GM18873 (cell line): Measurements from ENCODE around the gene S100A9.

Experiments used
- ATAC-seq: cut with Tn5 transposase; IDR thresholded peaks from one replicate; pipeline ENCODE4 v1.9.1; 2021; ENCODE audit warnings: mild to moderate bottlenecking, moderate library complexity, moderate number of reproducible peaks; ENCODE audit not compliant: unreplicated experiment, low FRiP score

The S100A9 gene

DNA sequence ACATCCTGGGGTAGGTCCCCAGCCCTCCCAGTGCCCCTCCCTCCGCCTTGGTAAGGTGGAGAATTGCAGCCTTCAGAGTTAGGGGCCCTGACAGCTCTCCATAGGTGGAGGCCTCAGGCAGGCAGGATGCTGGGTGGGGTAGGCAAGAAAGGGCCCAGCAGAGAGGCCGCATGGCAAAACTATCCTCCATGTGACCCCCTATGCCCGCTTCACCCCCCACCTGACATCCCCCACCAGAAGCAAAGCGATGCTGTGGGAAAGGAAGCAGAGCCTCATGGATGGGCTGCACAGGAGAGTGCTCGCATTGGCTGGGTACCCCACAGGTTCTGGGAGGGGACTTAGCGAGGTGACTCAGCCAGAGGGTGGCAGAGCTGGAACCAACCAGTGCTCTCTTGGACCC, 1.6 kb downstream of the S100A9 start:
- ATAC-seq, result no peak

DNA sequence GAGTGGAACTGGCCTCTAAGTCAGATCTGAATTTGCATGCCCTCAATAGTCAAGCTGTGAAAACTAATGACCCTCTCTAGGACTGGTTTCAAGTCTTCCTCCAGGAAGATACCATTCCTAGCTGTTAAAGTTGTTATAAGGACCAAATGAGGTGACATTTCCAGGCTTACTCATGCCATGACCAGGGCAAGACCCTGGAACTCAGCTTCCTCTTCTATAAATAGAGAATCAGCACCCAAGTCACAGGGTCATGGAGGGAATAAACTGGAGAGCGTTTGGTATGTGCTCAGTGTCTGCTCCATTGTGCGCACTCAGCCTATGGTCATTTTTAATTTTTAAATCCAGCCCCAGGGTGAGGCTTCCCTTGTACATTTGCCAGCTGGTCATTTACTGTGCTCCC, 2.5 kb downstream of the S100A9 start:
- ATAC-seq, result no peak

DNA sequence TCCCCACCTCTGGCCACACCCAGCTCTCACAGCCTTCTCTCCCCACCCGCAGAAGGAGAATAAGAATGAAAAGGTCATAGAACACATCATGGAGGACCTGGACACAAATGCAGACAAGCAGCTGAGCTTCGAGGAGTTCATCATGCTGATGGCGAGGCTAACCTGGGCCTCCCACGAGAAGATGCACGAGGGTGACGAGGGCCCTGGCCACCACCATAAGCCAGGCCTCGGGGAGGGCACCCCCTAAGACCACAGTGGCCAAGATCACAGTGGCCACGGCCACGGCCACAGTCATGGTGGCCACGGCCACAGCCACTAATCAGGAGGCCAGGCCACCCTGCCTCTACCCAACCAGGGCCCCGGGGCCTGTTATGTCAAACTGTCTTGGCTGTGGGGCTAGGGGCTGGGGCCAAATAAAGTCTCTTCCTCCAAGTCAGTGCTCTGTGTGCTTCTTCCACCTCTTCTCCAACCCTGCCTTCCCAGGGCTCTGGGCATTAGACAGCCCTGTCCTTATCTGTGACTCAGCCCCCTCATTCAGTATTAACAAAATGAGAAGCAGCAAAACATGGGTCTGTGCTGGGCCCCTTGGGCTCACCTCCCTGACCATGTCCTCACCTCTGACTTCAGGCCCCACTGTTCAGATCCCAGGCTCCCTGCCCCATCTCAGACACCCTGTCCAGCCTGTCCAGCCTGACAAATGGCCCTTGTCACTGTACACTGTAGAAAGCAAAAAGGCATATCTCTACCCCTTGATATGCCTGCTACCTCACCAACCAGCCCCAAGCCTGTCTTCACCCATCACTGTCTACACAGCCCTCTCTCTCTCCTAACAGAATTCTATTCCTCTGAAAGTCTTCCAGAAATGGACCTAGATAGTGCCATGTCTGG, 3.2 kb downstream of the S100A9 start:
- no peak for ATAC-seq

DNA sequence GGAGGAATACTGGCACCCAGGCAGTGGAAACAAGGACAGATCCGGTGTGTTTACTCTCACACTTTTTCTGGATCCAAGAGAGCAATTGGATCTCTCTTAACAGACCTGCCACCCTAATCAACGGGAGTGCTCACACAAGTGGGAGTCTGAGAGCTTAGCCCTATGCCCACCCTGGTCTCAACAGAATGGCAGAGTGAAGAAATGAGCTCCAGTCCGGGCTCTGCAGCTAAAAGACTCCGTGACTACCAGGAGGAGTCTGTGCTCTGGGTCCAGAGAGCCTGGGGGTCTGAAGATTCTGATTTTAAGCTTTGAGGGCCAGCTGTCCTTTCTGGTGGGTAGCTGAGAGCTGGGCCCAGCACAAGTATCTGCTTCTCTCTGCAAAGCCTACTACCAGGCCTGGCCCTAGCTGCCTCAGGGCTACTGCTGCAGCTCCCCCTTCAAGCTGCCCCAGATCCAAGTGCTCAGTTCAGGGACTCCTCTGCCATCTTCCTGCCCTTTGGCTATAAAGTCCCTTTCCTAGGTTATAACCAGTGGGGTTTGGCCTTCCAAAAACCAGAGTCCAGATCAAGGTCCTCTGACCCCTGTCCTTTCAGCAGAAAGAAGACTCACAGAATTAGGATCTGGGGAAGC, 3.9 kb downstream of the S100A9 start:
- no peak for ATAC-seq

DNA sequence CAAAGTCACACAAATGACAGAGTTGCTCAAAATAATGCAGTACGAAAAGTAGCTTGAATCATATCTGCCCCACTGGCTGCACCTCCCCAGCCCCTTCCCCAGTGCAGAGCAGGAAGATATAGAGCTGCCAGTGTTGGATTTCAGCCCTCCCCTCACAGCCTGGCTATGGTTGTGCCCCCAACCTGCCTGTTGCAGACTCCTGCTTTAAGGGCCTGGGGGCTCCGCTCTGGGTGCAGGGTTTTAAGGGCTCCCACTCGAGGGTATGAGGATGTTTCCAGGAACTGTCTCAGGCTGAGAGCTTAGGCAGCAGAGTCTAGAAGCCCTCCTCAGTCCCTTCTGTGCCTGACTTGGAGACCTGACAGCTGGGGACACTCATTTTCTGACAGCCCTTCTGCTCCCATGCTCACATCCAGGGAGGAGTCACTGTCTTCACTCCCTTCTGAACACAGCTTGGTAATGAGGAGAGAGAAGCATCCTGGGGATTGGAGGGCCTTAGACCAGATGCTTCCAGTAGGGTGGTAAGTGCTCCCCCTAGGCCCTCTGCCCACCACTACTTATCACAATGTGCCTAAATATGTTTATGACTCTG, 4.6 kb downstream of the S100A9 start:
- ATAC-seq, result no peak

DNA sequence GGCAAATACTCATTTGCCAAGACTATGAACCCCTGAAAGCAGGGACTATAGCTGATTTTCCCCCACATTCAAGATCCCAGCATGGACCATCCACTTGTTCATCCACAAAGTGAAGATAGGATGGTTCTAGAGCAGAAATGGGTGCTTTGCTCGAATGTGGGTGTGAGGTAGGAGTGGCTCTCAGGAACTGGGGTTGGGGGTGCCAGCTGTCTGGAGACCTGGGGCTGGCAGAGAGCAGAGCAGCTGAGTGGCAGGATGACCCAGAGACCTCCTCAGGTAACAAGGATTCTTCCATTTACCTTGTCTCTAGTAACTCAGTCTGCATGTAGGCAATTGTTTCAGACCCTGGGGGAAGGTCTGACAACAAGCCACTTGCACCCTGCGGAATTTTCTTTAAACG, 6.0 kb downstream of the S100A9 start:
- ATAC-seq, result no peak

DNA sequence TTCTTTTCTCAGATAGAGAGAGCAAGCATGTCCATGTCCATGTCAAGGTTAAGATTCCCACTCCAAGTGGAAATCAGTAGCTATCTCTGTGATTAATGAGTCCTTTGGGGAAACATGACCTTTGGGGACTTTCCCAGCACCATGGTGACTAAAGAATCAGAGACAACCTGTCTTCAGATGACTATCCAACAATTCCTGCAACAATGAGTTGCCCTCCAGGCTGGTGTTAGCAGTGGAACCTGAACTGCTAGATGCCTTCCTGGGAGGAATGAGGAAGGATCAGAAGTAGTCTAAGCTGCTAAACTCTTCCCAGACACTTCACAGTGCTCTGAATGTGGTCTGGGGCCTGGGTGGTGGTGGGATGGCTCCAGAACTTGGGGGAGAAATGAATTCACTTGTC, 6.5 kb downstream of the S100A9 start:
- ATAC-seq, result no peak

DNA sequence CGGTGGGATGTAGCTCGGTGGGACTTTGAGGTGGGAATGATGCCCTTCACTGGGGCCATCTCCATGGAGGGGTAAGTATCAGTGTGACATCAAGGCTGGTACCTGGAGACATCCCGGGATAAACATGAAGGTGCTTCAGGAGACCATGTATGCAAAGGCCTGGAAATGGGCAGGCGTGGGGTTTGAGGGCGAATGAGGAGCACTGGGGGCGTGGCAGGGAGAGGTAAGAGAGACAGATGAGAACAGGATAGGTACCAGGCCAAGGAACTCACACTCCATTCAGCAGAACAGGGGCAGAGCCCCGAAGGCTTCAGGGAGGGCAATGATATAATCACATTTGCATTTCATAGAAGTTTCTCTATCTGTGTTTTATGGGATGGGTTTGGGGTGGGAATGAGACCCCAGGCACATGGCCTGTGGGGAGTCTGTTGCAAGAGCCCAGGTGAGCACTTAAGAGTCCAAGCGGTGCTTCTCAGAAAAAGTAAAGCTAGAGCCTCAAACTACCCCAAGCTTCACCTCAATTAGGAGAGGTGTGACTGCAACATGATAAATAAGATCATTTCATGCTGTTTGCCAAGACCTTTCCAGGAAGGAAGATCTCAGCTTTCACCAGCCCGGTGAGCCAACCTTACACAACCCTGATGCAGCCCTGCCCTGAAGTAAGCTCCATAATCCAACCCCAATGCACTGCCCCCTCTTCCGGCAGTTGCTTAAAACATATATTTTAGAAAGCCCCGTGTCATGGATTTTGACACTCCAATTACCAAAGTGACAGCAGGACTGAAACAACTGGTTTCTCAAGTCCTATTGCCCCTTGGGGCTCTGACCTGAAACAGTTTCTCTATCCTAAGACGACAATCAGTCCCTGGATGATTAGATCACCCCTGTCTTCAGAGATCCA, 7.4 kb downstream of the S100A9 start:
- no peak for ATAC-seq

DNA sequence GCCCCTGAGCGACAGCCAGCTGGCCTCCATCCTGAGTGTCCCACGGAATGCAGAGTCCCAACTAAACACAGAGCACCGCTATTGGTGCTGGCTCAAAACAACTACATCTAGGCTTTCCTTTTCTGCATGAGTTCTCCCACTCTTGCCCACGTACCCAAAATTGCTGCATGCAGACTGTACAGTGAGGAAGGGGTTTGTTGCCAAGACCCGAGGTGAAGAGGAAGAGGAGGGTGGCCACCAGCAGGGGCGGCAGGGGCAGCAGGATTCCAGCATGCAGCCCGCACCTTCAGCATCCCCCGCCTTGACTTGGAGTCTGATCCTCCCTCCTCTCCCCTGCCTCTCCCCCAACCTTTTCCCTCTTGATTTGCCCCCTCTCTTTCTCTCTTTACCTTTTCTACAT, 8.0 kb downstream of the S100A9 start:
- ATAC-seq, result no peak

DNA sequence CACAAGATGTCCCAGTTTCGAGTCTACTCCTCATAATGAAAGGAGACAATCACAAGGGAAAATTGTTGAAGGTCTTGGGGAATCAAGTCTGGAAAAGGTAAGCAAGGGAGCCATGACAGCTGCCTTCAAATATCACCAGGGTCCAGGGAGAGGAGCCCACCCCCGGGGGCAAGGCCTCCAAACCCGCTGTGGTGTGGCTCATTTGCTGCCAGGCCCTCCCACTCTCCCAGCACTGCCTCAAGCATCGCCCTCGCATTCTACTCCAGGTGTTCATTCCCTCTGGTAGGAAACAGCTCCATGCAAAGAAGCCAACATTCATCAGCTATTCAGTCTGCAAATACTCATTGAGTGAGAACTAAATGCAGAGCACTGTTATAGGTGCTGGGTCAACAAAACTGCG, 8.6 kb downstream of the S100A9 start:
- ATAC-seq, result no peak

DNA sequence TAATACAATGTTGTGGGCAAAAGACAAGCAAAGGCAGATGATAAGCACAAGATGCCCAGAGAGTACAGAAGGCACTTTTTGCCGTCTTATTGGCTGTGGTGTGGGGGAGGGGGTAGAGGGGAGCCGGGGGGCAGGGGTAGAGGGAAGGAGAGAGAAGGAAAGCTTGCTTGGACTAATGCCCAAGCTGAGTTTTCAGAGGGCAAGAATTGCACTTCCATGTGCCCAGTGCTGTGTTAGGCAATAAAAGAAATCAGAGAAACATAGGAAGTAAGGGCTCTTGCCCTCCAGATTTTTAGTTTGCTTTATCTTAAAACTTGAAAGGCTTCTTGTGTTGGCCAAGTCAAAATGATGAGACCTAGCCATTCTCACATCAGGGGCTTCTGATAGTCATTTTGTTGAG, 9.4 kb downstream of the S100A9 start:
- ATAC-seq, result no peak

DNA sequence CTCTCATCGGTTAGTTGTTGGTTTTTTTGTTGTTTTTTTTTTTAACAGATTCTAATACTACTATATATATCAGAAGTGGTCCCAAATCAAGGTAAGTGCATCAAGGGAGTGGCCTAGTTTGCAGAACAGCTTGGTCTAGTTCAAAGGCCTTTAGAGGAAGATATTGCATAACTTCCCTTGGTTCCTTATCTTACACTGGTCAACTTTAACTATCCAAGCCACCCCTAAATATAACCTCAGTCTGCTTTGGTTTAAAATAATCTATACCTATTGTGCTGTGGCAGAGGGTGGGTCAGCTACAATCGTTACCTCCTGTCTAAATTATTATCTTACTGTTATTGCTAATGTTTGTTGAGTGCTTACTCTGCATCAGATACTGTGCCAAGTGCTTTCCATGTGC, 10.8 kb downstream of the S100A9 start:
- no peak for ATAC-seq

DNA sequence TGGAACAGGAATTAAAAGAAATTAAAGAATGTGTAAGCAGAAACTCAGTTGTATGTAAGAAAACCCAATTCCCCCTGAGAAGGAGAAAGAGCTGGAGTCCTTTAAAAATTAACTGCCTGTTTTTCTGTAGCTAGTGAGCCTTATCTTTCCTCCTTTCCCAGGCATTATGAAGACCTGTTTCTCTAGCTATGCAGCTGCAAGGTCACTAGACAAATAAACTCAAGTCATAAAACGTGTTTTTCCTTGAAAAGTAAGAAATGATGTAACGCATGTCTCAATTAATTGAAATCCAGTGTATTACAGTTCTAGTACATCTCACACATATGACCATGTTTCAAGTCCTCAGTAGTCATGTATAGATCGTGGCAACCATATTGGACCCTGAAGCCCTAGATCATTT, 12.5 kb downstream of the S100A9 start:
- no peak for ATAC-seq

DNA sequence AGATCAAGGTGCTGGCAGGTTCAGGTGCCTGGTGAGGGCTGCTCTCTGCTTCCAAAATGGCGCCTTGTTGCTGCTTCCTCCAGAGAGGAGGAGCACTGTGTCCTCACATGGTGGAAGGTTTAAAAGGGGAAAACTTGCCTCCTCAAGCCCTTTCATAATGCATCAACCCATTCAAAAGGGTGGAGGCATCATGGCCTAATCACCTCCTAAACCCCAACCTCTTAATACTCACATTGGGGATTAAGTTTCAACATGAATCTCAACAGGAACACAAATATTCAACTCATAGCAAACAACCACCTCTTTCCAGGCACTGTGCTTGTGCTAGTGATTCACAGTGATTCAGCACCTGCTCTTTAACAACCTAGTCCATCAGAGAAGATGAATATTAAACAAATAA, 13.6 kb downstream of the S100A9 start:
- ATAC-seq, result no peak

DNA sequence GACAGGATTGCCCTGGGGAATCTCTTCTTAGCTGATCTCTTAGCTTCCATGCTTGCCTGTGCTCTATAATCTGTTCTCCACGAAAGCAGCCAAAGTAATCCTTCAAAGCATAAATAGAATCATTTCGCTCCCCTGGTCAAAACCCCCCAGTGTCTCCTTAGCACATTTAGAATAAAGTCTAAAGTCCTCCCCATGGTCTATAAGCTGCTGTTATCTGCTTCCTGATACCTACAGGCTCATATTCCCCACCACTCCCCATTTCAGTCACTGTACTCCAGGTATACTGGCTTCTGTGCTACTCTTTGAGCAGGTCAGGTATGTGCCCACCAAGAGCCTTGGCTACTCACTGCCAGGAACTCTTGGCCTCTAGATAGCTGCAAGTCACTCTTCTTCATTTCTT, 14.9 kb downstream of the S100A9 start:
- no peak for ATAC-seq

DNA sequence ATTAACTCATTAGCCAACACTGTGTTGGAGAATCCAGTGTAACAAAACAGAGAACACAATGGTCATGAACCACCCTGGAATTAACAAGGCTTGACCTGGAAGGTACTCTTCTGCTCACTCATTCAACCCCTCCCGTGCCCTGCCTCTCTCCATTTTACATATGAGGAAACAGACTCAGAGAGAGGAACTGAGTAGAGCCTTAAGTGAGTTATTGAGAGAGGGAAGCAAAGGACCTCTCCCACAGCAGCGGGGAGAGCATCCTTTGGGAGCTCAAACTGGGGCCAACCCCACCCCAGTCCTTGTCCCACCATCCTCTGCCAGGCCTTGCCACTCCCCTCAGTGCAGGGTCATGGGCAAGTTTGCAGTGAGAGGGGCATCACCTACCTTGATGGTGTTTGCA, 16.4 kb downstream of the S100A9 start:
- no peak for ATAC-seq

DNA sequence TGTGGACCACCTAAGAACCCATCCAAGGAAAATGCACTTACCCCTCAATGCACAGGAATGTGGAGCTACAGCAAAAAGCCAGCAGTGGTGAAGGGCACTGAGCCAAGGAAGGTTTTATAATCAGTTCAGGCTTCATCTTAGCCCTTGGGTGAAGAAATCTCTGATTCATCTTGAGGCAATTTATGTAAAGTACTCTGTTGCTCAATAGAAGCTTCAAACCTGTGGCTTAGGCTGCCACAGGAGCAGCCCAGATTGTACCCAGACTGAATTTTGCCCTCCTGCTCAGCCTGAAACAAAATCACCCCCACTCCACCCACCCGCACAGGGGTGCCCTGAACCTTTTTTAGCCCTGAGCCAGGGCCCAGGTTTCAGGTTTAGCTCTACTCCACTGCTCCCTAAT, 17.9 kb downstream of the S100A9 start, which contains the start of gene S100A12:
TSS of gene S100A12 (minus strand) at position 111 of the 400 bp plus-strand sequence. CDS start 1,029 bp downstream, outside the sequence.
- no peak for ATAC-seq

DNA sequence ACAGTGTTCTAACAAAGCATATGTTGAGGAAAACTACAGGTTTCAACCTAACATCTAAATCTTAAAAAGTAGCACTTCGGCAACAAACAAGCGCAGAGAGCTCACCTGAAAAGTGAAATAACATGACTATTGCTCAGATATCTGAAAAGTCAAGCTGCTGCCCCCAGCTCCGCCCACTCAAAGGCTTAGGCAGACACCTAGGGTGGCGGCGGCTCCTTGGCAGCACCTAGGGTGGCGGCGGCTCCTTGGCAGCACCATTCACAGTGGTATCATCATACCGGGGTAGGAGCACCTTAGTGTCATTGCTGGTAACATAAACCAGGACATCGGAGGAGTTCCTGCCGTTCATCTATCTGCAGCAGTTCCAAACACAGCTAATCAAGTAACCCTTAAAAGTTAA, 21.9 kb downstream of the S100A9 start:
- ATAC-seq, result no peak

DNA sequence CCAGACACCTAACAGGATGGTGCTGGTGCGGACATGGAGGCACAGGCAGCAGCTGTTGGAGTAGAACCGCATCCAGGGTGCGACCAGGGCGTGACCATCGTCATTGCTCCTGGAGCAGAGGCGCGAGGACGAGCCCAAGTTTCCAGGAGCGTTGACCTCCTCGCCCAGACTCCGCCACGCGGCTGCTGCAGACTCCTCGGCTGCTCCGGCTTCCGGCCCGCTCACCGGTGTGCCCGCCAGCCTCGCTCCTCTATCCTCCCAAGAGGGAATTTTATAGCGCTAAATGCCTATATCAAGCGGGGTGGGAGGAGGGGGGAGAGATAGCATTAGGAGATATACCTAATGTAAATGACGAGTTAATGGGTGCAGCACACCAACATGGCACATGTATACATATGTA, 23.1 kb downstream of the S100A9 start:
- no peak for ATAC-seq

DNA sequence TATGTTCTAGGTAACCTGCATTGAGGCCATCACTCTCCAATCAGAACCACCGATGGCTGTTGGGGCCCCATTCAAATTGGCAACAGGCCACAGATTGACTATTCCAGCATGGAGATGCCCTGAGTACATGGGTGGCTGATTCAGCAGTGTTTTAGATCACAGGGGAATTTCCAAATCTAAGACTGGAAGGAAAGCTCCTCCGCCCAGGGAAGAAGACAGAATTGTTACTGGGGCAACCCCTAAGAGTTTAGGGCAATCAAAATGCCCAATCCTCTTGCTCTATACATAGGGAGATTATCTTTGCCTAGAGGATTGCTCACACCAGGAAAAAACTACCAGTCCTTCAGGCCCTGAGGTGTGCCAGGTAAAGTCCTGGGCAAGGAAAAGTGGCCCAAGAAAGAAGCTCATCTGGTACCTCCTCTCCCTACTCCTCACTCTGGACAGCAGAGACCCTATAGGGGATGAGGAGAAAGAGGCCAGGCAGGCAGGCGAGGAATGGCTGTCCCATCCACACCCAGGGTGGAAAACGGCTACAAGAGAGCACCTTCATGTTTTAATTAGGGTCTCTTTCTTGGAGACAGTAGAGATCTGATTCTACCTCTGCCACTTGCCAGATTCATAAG, 27.4 kb downstream of the S100A9 start:
- ATAC-seq, result no peak
